Measurements from ENCODE around the gene SERPING1. TPM values are rescaled to one million over a fixed set of nuclear protein-coding genes. Genes with fewer than 3 reads are reported as not detected.

SERPING1 gene
- total RNA-seq, 1 donor, result 31.5 TPM

GRCh38 chr11:57647372-57647771 is 49.9 kb downstream of the SERPING1 start:
- no peaks in the 10 kb centered on the region for H3K9me3 ChIP-seq (ENCODE audit: low read depth, low read length)
- peaks cover 47% of the 10 kb centered on the region for H3K4me1 ChIP-seq (ENCODE audit: insufficient read depth, low read length)
- H2AFZ ChIP-seq (ENCODE audit: low read length), result no peak overlapping the region
- H3K27ac ChIP-seq (ENCODE audit: low read depth, low read length), result no peak overlapping the region
- H4K20me1 ChIP-seq (ENCODE audit: insufficient read depth, low read length), result peaks cover 57% of the 10 kb centered on the region
- TF ChIP-seq CTCF (IDR thresholded peaks at IDR 0.05; ENCODE audit: extremely low read depth, low read depth, low read length), result no peak
- DNase-seq (ENCODE audit: insufficient read length, low spot score, missing footprints), result peak; percentile 77
- peaks cover 36% of the 10 kb centered on the region for H3K27me3 ChIP-seq (ENCODE audit: insufficient read depth, low read length)
- no peak overlapping the region for H3K4me3 ChIP-seq (ENCODE audit: insufficient read depth, low read length)
- H3K79me2 ChIP-seq (ENCODE audit: insufficient read depth, low read length), result no peaks in the 10 kb centered on the region
- peaks cover 4% of the 10 kb centered on the region for H3K36me3 ChIP-seq (ENCODE audit: insufficient read depth, low read length)
- peak overlapping the region; percentile 22 for H3K4me2 ChIP-seq (ENCODE audit: insufficient read depth, low read length)

- Histone ChIP-seq H3K4me3 (ENCODE audit: insufficient read depth, low read length) (peak overlapping the region; percentile 70), H3K79me2 (ENCODE audit: insufficient read depth, low read length) (no peaks in the 10 kb centered on the region), H3K36me3 (ENCODE audit: insufficient read depth, low read length) (peaks cover 4% of the 10 kb centered on the region), H2AFZ (ENCODE audit: low read length) (no peak overlapping the region), H3K27me3 (ENCODE audit: insufficient read depth, low read length) (peaks cover 36% of the 10 kb centered on the region), H4K20me1 (ENCODE audit: insufficient read depth, low read length) (peaks cover 52% of the 10 kb centered on the region), H3K4me2 (ENCODE audit: insufficient read depth, low read length) (peak overlapping the region; percentile 84), H3K4me1 (ENCODE audit: insufficient read depth, low read length) (peaks cover 55% of the 10 kb centered on the region), H3K9me3 (ENCODE audit: low read depth, low read length) (no peaks in the 10 kb centered on the region), H3K27ac (ENCODE audit: low read depth, low read length) (no peak overlapping the region)
- no peak for TF ChIP-seq CTCF (IDR thresholded peaks at IDR 0.05; ENCODE audit: extremely low read depth, low read depth, low read length)
- DNase-seq (ENCODE audit: insufficient read length, low spot score, missing footprints), result peak; percentile 74
Observed at GRCh38 chr11:57647960-57648800, 50.7 kb downstream of the SERPING1 start.

GRCh38 chr11:57648801-57649735 is 51.6 kb downstream of the SERPING1 start:
- TF ChIP-seq CTCF (IDR thresholded peaks at IDR 0.05; ENCODE audit: extremely low read depth, low read depth, low read length), result no peak
- Histone ChIP-seq H3K27ac (ENCODE audit: low read depth, low read length) (no peak overlapping the region), H3K4me1 (ENCODE audit: insufficient read depth, low read length) (peaks cover 55% of the 10 kb centered on the region), H3K36me3 (ENCODE audit: insufficient read depth, low read length) (no peaks in the 10 kb centered on the region), H4K20me1 (ENCODE audit: insufficient read depth, low read length) (peaks cover 43% of the 10 kb centered on the region), H3K4me3 (ENCODE audit: insufficient read depth, low read length) (peak overlapping the region; percentile 70), H3K27me3 (ENCODE audit: insufficient read depth, low read length) (peaks cover 36% of the 10 kb centered on the region), H3K79me2 (ENCODE audit: insufficient read depth, low read length) (no peaks in the 10 kb centered on the region), H3K9me3 (ENCODE audit: low read depth, low read length) (no peaks in the 10 kb centered on the region), H3K4me2 (ENCODE audit: insufficient read depth, low read length) (peak overlapping the region; percentile 84), H2AFZ (ENCODE audit: low read length) (no peak overlapping the region)
- peak; percentile 78 for DNase-seq (ENCODE audit: insufficient read length, low spot score, missing footprints)
